Fibroblast of villous mesenchyme (primary cell): ENCODE data around the gene SPINT2. TPM values are rescaled to one million over a fixed set of nuclear protein-coding genes. Genes with fewer than 3 reads are reported as not detected.
A peak's percentile ranks its signal among the peaks of the same experiment; 100 is the strongest.

Source experiments
- DNase-seq: peaks from one replicate; pipeline ENCODE4 v3.0.0-alpha.2; 2010; ENCODE audit warnings: low read depth
- H3K4me3 ChIP-seq: 2 replicates; pipeline ENCODE4 v1.5.1; 2011; ENCODE audit warnings: low read depth, mild to moderate bottlenecking, low read length
- total RNA-seq: library from RNA; depleted of rRNA; stranded (reverse); fragments of >200 nt; gene quantifications from 2 replicates; pipeline ENCODE4 v1.2.3, GENCODE V29; 2012
- TF ChIP-seq, protein P1 (sequence below): IDR thresholded peaks from 2 replicates; pipeline ENCODE4 v1.5.1; 2012; ENCODE audit warnings: low read depth, mild to moderate bottlenecking, low read length; ENCODE audit not compliant: insufficient read depth

SPINT2 gene
- total RNA-seq, 1 donor, result 3.5 TPM

DNA sequence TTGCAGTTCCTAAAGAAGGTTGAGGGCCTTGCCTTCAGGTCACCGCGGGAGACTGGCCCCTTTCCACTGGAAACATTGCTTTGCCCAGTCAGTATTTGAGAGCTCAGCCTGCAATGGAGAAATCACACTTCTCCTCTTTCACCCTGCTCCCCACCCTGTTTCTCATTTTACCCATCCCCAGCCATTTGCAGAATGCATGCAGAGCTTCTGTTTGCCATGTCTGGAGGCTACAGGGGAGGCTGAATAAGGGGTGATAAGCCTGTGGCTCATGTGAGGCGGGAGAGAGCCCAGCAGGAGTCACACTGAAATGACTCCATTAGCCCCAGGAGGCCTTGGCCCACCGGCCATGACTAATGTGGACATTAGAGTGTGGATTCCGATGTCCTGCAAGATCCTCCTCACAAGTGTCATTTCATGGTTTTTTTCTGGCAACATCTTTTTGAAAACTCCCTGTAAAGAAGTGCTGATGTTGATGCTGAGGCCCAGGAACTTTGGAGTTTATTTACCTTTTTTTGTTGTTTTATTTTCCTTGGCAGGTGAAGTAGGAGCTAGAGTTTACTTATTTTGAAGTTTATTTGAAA lies 6.3 kb downstream of the SPINT2 start:
- no peak for DNase-seq
- TF ChIP-seq, protein P1, sequence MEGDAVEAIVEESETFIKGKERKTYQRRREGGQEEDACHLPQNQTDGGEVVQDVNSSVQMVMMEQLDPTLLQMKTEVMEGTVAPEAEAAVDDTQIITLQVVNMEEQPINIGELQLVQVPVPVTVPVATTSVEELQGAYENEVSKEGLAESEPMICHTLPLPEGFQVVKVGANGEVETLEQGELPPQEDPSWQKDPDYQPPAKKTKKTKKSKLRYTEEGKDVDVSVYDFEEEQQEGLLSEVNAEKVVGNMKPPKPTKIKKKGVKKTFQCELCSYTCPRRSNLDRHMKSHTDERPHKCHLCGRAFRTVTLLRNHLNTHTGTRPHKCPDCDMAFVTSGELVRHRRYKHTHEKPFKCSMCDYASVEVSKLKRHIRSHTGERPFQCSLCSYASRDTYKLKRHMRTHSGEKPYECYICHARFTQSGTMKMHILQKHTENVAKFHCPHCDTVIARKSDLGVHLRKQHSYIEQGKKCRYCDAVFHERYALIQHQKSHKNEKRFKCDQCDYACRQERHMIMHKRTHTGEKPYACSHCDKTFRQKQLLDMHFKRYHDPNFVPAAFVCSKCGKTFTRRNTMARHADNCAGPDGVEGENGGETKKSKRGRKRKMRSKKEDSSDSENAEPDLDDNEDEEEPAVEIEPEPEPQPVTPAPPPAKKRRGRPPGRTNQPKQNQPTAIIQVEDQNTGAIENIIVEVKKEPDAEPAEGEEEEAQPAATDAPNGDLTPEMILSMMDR, result no peak
- H3K4me3 ChIP-seq, result no peak overlapping the region

DNA sequence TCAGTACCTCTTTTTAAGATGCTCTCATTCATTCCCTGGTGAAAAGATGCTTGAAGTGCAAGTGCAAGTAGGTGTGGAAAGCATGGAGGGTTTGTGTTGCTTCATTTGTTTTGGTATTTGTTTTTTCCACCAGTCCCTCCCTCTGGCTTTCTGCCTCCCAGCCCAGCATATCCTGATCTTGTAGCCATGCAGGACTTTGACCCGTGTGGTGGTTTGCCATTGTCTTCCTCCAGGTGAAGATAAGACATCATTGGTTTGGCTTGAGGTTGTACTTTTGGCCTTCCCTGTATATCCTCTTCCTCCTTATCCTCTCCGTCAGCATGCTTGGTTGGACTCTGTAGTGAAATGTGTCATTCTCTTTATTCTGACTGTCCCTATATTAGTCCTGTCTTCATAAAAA lies 9.1 kb downstream of the SPINT2 start:
- TF ChIP-seq, protein P1, result no peak
- no peak overlapping the region for H3K4me3 ChIP-seq
- DNase-seq, result no peak

DNA sequence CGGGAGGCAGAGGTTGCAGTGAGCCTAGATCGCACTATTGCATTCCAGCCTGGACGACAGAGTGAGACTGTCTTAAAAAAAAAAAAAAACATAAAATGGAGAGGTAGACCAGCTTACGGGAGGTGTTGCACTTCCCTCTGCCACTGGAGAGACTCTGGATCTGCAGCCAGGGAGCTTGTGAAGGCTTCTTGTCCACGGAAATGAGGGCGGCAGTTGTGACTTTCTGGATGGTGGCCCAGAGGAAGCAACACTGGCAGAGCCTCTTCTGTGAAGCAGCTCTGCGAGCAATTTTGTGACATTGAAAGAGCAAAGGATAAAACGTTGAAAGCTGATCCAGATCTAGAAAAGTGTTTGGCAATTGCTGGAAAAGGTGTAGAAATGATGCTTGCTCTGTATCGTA lies 10.4 kb downstream of the SPINT2 start:
- no peak for DNase-seq
- TF ChIP-seq, protein P1, result no peak
- H3K4me3 ChIP-seq, result no peak overlapping the region

DNA sequence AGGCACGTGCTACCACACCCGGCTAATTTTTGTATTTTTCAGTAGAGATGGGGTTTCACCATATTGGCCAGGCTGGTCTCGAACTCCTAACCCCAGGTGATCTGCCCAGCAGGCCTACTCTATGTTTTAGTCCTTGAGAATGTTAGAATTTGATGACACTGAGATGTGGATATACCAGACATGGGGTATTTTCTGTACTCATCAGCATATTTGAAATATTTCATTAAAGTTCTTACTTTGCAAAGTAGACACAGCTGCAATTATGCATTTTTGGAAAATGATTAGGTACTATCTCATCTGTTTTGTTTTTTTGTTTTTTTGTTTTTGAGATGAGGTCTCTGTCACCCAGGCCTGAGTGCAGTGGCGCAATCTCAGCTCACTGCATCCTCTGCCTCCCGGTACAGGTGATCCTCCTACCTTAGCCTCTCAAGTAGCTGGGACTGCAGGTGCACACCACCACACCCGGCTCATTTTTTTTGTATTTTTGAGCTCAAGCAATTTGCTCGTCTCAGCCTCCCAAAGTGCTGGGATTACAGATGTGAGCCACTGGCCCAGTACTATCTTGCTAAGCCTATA lies 12.7 kb downstream of the SPINT2 start:
- H3K4me3 ChIP-seq, result no peak overlapping the region
- DNase-seq, result no peak
- TF ChIP-seq, protein P1, result no peak

DNA sequence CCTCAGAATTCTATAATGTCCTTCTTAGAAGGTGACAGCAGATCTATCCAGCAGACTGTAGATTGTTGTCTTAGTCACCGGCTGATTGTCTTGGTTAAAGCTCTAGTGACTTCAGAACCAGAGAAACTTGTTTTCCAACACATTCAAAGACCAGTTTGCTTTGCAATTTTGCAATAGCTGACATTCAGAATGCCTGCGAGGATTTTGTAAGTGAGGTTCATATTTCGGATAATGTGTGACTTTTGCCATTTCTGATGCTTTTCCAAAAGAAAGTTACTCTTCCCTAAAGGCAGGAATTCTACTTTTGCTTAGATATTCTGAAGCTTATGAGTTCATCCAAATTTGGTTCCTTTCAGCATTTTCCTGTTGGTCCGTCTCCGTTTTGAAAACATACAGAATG lies 13.2 kb downstream of the SPINT2 start:
- TF ChIP-seq, protein P1, result no peak
- H3K4me3 ChIP-seq, result no peak overlapping the region
- DNase-seq, result peak; percentile 68

DNA sequence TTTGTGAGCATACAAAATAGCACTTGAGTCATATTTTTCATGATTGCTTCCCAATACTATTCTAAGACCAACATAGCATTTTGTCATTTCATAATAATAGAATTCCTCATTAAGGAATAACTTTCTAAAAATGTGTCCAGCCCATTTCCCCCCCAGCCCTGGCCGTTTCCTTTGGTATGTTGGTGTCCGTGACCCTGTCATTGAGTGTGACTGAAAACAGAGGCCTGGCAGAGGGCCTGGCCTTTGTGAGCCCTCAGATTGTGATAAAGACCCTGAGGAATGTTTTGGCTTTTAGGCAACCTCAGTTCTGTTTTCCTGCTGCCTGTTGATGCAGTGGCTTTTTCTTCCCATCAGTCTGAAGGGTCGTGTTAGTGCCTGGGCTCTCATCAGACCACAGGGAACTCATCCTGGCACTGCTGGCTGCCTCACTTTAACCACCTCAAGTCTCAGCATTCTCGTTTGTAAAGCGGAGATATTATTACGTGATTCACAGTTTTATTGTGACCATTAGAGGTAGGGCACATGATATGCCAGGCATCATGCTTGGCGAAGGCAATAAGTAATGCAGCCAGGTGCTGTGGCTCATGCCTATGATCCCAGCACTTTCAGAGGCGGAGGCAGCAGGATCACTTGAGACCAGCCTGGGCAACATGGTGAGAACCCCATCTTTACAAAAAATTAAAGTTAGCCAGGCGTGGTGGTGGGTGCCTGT lies 13.8 kb downstream of the SPINT2 start:
- DNase-seq, result peak; percentile 74
- no peak overlapping the region for H3K4me3 ChIP-seq
- TF ChIP-seq, protein P1, result no peak
